Measurements from ENCODE around the gene FTSJ3.

- TF ChIP-seq EP300 (IDR thresholded peaks at IDR 0.05) (no peak), CTCF (IDR thresholded peaks at IDR 0.05) (no peak)
Observed at GRCh38 chr17:63832014-63832413, 4.6 kb upstream of the FTSJ3 start.

Measured in gastroesophageal sphincter (tissue), 3 donors.